ENCODE measurements around the gene TMEM167A. TPM values are rescaled to one million over a fixed set of nuclear protein-coding genes. Genes with fewer than 3 reads are reported as not detected.
A peak's percentile ranks its signal among the peaks of the same experiment; 100 is the strongest.

Gene TMEM167A
- total RNA-seq, 1 donor from 2014 or later, result 92.8 TPM

DNA sequence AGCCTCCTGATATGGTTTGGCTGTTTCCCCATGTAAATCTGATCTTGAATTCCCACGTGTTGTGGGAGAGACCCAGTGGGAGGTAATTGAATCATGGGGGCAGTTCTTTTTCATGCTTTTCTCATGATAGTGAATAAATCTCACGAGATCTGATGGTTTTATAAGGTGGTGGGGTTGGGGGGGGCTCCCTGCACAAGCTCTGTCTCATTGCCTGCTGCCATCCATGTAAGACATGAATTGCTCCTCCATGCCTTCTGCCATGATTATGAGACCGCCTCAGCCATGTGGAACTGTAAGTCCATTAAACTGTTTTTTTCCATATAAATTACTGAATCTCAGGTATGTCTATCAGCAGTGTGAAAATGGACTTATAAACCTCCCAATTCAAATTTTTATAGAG is 13.0 kb upstream of the TMEM167A start:
- ATAC-seq, result no peak
- no peak overlapping the region for H3K27ac ChIP-seq
- no peaks in the 10 kb centered on the region for H3K9me3 ChIP-seq
- H3K4me3 ChIP-seq, result no peak overlapping the region
- no peak for DNase-seq
- no peaks in the 10 kb centered on the region for H3K36me3 ChIP-seq
- TF ChIP-seq, protein P1, sequence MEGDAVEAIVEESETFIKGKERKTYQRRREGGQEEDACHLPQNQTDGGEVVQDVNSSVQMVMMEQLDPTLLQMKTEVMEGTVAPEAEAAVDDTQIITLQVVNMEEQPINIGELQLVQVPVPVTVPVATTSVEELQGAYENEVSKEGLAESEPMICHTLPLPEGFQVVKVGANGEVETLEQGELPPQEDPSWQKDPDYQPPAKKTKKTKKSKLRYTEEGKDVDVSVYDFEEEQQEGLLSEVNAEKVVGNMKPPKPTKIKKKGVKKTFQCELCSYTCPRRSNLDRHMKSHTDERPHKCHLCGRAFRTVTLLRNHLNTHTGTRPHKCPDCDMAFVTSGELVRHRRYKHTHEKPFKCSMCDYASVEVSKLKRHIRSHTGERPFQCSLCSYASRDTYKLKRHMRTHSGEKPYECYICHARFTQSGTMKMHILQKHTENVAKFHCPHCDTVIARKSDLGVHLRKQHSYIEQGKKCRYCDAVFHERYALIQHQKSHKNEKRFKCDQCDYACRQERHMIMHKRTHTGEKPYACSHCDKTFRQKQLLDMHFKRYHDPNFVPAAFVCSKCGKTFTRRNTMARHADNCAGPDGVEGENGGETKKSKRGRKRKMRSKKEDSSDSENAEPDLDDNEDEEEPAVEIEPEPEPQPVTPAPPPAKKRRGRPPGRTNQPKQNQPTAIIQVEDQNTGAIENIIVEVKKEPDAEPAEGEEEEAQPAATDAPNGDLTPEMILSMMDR (IDR thresholded peaks at IDR 0.05), result no peak
- no peaks in the 10 kb centered on the region for H3K27me3 ChIP-seq
- no peaks in the 10 kb centered on the region for H3K4me1 ChIP-seq
- intact Hi-C loops (cut with DNase I), result no loop called here

DNA sequence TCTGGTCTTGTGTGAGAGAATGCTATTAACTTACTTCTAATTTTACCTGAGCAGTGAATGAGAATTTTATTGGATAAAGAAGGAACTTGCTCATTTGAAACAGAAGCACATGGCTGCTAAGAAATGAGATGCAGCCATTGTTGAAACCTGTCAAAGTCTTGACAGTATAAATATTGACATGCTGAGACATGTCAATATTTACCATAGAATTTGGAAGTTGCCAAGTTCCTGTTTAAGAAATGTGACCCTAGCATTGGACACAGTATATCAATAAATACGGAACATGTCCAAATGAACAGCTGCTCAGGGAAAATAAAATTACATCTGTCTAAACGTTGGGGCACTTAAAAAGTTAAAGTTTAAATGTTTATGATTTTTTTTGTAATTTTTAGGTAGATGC is 7.9 kb upstream of the TMEM167A start:
- TF ChIP-seq, protein P1 (IDR thresholded peaks at IDR 0.05), result no peak
- ATAC-seq, result no peak
- Histone ChIP-seq H3K4me1 (no peaks in the 10 kb centered on the region), H3K4me3 (no peak overlapping the region), H3K36me3 (no peaks in the 10 kb centered on the region), H3K27me3 (no peaks in the 10 kb centered on the region), H3K9me3 (no peaks in the 10 kb centered on the region), H3K27ac (no peak overlapping the region)
- no peak for DNase-seq
- intact Hi-C loops (cut with DNase I), result no loop called here

DNA sequence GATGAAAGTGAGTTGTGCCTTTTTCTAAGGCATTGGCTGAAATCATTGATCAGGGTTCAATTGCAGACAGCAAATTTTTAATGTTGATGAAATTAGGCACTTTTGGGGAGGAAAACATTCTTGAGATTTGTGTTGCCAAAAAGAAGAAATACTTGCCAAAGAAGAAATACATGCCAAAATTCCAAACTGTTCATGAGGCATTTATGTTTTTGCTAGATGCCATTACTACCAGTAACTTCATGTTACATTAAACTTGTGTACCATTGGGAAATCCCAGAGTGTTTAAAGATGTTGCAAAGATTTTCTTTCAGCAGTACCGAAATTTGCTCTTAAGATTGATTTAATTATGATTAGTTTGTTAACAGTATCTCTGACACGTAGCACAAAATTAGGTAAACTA is 7.1 kb upstream of the TMEM167A start:
- Histone ChIP-seq H3K9me3 (no peaks in the 10 kb centered on the region), H3K27me3 (no peaks in the 10 kb centered on the region), H3K4me1 (no peaks in the 10 kb centered on the region), H3K27ac (no peak overlapping the region), H3K4me3 (no peak overlapping the region), H3K36me3 (no peaks in the 10 kb centered on the region)
- TF ChIP-seq, protein P1 (IDR thresholded peaks at IDR 0.05), result no peak
- intact Hi-C loops (cut with DNase I), result no loop called here
- DNase-seq (no peak), ATAC-seq (no peak)

DNA sequence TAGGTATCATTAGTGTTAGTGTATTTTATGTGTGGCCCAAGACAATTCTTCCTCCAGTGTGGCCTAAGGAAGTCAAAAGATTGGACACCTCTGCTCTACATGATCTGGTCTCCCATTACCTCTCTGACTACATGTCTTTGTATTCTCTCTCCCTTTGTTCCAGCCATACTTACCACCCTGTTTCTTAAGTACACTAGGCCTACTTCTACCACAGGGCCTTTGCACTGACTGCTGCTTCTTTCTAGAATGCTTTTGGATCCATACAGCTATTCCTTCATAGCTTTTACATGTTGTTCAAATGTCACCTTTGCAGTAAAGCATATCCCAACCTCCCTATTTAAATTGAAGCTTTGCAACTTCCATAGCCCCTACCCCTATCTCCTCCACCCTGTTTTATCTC is 5.6 kb upstream of the TMEM167A start:
- ATAC-seq (no peak), DNase-seq (no peak)
- Histone ChIP-seq H3K4me3 (no peak overlapping the region), H3K36me3 (no peaks in the 10 kb centered on the region), H3K27ac (no peak overlapping the region), H3K4me1 (peaks cover 6% of the 10 kb centered on the region), H3K9me3 (no peaks in the 10 kb centered on the region), H3K27me3 (no peaks in the 10 kb centered on the region)
- TF ChIP-seq, protein P1 (IDR thresholded peaks at IDR 0.05), result no peak
- intact Hi-C loops (cut with DNase I), result no loop called here

DNA sequence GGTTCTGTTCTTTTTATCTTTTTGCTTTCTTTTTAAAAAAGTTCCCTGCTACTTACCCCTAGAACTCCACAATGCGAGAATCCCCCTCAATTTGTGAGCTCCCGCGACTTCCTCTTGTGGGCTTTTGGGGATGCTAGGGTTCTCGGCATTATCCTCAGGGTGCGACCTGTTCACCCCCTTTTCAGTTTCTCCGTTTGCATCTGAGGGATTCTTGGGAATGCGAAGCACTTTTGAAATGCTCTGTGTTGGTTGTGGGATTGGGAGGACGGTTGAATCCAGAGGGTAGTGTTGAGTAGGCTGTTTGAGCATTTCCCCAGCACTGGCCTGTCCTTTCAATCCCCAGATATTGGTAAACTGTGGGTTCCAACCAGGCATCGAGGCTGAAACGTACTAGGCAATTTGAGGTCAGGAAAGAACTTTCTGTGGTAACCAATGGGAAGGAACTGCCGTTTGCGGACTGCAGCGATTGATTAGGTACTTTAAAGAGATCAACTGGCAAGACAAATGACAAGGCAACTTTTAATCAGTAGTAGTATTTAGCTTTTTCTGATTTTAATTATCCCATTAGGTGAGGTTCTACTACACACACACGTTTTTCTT is 568 bp upstream of the TMEM167A start:
- Histone ChIP-seq H3K36me3 (no peaks in the 10 kb centered on the region), H3K4me3 (peak overlapping the region; percentile 63), H3K27me3 (no peaks in the 10 kb centered on the region), H3K27ac (peak overlapping the region; percentile 91), H3K9me3 (no peaks in the 10 kb centered on the region), H3K4me1 (peaks cover 8% of the 10 kb centered on the region)
- intact Hi-C loops (cut with DNase I), result no loop called here
- TF ChIP-seq, protein P1 (IDR thresholded peaks at IDR 0.05), result no peak
- no peak for DNase-seq
- no peak for ATAC-seq

DNA sequence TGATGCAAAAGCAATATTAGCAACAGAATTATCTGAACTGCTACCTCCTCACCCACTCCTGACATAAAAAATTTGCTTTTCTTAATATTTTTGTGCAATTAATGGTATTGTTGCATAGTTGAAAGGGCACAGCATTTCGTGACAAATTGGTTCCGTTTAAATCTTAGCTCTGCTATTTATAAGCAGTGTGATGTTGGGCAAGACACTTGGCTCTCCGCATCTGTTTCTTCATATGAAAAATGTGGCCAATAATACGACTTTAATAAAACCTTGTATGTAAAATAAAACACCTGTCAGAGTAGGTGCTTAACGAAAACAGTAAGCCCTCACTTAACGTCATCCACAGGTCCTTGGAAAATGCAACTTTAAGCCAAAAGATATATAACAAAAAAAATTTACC is 4.2 kb downstream of the TMEM167A start:
- Histone ChIP-seq H3K27ac (no peak overlapping the region), H3K4me1 (peaks cover 24% of the 10 kb centered on the region), H3K36me3 (no peaks in the 10 kb centered on the region), H3K27me3 (no peaks in the 10 kb centered on the region), H3K4me3 (no peak overlapping the region), H3K9me3 (no peaks in the 10 kb centered on the region)
- TF ChIP-seq, protein P1 (IDR thresholded peaks at IDR 0.05), result no peak
- ATAC-seq, result no peak
- intact Hi-C loops (cut with DNase I), result no loop called here
- DNase-seq, result no peak

Data from upper lobe of right lung (tissue), 1 donor.